Kidney (tissue), 14 donors: ENCODE measurements around the gene HAND2. TPM values are rescaled to one million over a fixed set of nuclear protein-coding genes. Genes with fewer than 3 reads are reported as not detected.
A peak's percentile ranks its signal among the peaks of the same experiment; 100 is the strongest.

Experiments
- DNase-seq, 5 donors: peaks; one replicate each; pipeline ENCODE4 v3.0.0-alpha.2; 2013 to 2020
- FAIRE-seq: peaks from 2 replicates; lab custom pipeline; 2012; peaks lifted over from hg19 to GRCh38; lab: Jason Lieb, UNC
- H3K27ac ChIP-seq, 2 donors: one replicate each; pipeline ENCODE4 v1.7.0; 2013; ENCODE audit warnings: low read depth in 2 of 2, low read length in 2 of 2, inconsistent platforms in 1 of 2
- H3K27me3 ChIP-seq: one replicate; pipeline ENCODE4 v1.7.1; 2013; ENCODE audit warnings: low read length, inconsistent platforms; ENCODE audit not compliant: control insufficient read depth, insufficient read depth
- H3K36me3 ChIP-seq, 3 donors: one replicate each; pipeline versions ENCODE4 v1.7.0 to v1.7.1; 2013; ENCODE audit warnings: low read length in 3 of 3, control low read depth in 1 of 3, inconsistent platforms in 1 of 3; ENCODE audit not compliant: insufficient read depth in 3 of 3, control insufficient read depth in 2 of 3
- H3K4me1 ChIP-seq, 3 donors: one replicate each; pipeline versions ENCODE4 v1.7.0 to v1.7.1; 2013; ENCODE audit warnings: low read length in 3 of 3, inconsistent platforms in 1 of 3, low read depth in 1 of 3; ENCODE audit not compliant: control insufficient read depth in 2 of 3, insufficient read depth in 2 of 3
- H3K4me3 ChIP-seq, 3 donors: one replicate each; pipeline versions ENCODE4 v1.7.0 to v1.8.1; 2013; ENCODE audit warnings: low read length in 3 of 3, control low read depth in 1 of 3, inconsistent platforms in 1 of 3
- H3K9ac ChIP-seq, 3 donors: one replicate each; pipeline versions ENCODE4 v1.7.0 to v1.7.1; 2013; ENCODE audit warnings: low read length in 3 of 3, control low read depth in 1 of 3, inconsistent platforms in 1 of 3
- H3K9me3 ChIP-seq, 3 donors: one replicate each; pipeline versions ENCODE4 v1.7.0 to v1.7.1; 2013; ENCODE audit warnings: low read length in 3 of 3, control low read depth in 1 of 3, inconsistent platforms in 1 of 3; ENCODE audit not compliant: control insufficient read depth in 2 of 3, insufficient read depth in 1 of 3
- CTCF ChIP-seq: IDR thresholded peaks from 3 replicates; pipeline ENCODE4 v1.5.1; 2012; ENCODE audit warnings: mild to moderate bottlenecking, moderate library complexity, borderline replicate concordance; ENCODE audit not compliant: insufficient read depth; ENCODE audit errors: extremely low read depth
- intact Hi-C: fragments of 100-400 bp; cut with DNase I; formaldehyde crosslinking; loops from one replicate; pipeline ENCODE4 v1.11.1; 2022
- polyA plus RNA-seq: library from polyadenylated mRNA; stranded (reverse); fragments of 350-450 nt; fragmentation: Illumina TruSeq; extraction: RNeasy Lipid Tissue Mini Kit (QIAGEN cat#74804); gene quantifications from one replicate; pipeline ENCODE4 v1.2.3, GENCODE V29; 2014; ENCODE audit warnings: low read depth, low replicate concordance; ENCODE audit not compliant: insufficient read depth
- total RNA-seq: library from RNA; stranded (reverse); fragmentation: NEBNext Ultra II Directional; extraction: Animal tissue kit (Norgen Biotek cat#: 25700); gene quantifications from one replicate; pipeline ENCODE4 v1.2.1, GENCODE V29; 2021
- donor health status: control.
- donor health status: control.
- donor health status: control.
- donor health status: control.
- donor health status: control.
- donor health status: DM: yes; HTN: yes; CAD: no.
- donor health status: Normal renal cell carcinoma (clear cell type).

Gene HAND2
- total and polyA plus RNA-seq, 2 donors from 2014 or later, result 0.31 TPM; not detected in 1

GRCh38 chr4:173478201-173478912 is 51.7 kb downstream of the HAND2 start:
- H3K4me3 ChIP-seq, result no peak overlapping the region
- H3K9ac ChIP-seq, result no peak overlapping the region
- no peak overlapping the region for H3K27ac ChIP-seq
- no peaks in the 10 kb centered on the region for H3K4me1 ChIP-seq
- FAIRE-seq (no peak), DNase-seq (no peak)
- H3K36me3 ChIP-seq, result no peaks in the 10 kb centered on the region
- H3K27me3 ChIP-seq, result no peaks in the 10 kb centered on the region
- H3K9me3 ChIP-seq, result no peaks in the 10 kb centered on the region
- intact Hi-C loops, result no loop called here
- TF ChIP-seq CTCF, result no peak

- no peak overlapping the region for H3K27ac ChIP-seq
- intact Hi-C loops, result no loop called here
These were observed 53.0 kb downstream of the HAND2 start for GRCh38 chr4:173477016-173477415.

More at GRCh38 chr4:173477016-173477415, 53.0 kb downstream of the HAND2 start:
- Histone ChIP-seq H3K27me3 (no peaks in the 10 kb centered on the region), H3K9me3 (no peaks in the 10 kb centered on the region), H3K4me1 (no peaks in the 10 kb centered on the region), H3K36me3 (no peaks in the 10 kb centered on the region), H3K9ac (no peak overlapping the region), H3K4me3 (no peak overlapping the region)
- FAIRE-seq (no peak), DNase-seq (peak in 1 of 5 donors; percentile 7)
- no peak for TF ChIP-seq CTCF

Other genes with a start within 250 kb of the HAND2 start
- 76.8 TPM for gene HMGB2, start 195.9 kb downstream of the HAND2 start, total RNA-seq
- gene HMGB2, start 195.9 kb downstream of the HAND2 start, polyA plus RNA-seq, result 41.8 TPM
- gene SAP30, start 159.3 kb downstream of the HAND2 start, total RNA-seq, result 16.5 TPM
- 6.7 TPM for gene SAP30, start 159.3 kb downstream of the HAND2 start, polyA plus RNA-seq
- gene SCRG1, start 131.1 kb downstream of the HAND2 start, total RNA-seq, result 1.6 TPM
- gene SCRG1, start 131.1 kb downstream of the HAND2 start, polyA plus RNA-seq, result 0.11 TPM